Calu3 (cell line): ENCODE results near the gene E2F8. TPM values are rescaled to one million over a fixed set of nuclear protein-coding genes. Genes with fewer than 3 reads are reported as not detected.

Source experiments
- BruUV-seq: library from RNA; stranded (reverse); fragments of 400-500 nt; replicated peaks from 2 replicates; lab custom pipeline; 2021; lab: Mats Ljungman, UMichigan
- CTCF ChIA-PET: fragments of 300-600 bp; sonication (Branson Sonifier 250); formaldehyde crosslinking; loops from one replicate; lab custom pipeline; 2022; ENCODE audit warnings: antibody characterized with exemption; lab: Charles Lee
- DNase-seq: peaks from one replicate; pipeline ENCODE4 v3.0.0; 2022
- H3K27ac Mint-ChIP-seq: one replicate; pipeline ENCODE4 v1.8.0; 2022; ENCODE audit warnings: mixed read lengths; ENCODE audit not compliant: unreplicated experiment
- H3K27me3 Mint-ChIP-seq: one replicate; pipeline ENCODE4 v1.8.0; 2022; ENCODE audit warnings: mixed read lengths; ENCODE audit not compliant: unreplicated experiment
- H3K36me3 Mint-ChIP-seq: one replicate; pipeline ENCODE4 v1.8.0; 2022; ENCODE audit warnings: mild to moderate bottlenecking, moderate library complexity, mixed read lengths; ENCODE audit not compliant: insufficient read depth, unreplicated experiment
- H3K4me1 Mint-ChIP-seq: one replicate; pipeline ENCODE4 v1.8.0; 2022; ENCODE audit warnings: mild to moderate bottlenecking, low read depth, mixed read lengths; ENCODE audit not compliant: unreplicated experiment
- H3K4me3 Mint-ChIP-seq: one replicate; pipeline ENCODE4 v1.8.0; 2022; ENCODE audit warnings: mild to moderate bottlenecking, low read depth, moderate library complexity, mixed read lengths; ENCODE audit not compliant: unreplicated experiment
- H3K9me3 Mint-ChIP-seq: one replicate; pipeline ENCODE4 v1.8.0; 2022; ENCODE audit warnings: low read depth, mixed read lengths; ENCODE audit not compliant: unreplicated experiment
- CTCF ChIP-seq: fragments of 200-600 bp; IDR thresholded peaks from one replicate; pipeline ENCODE4 v1.8.0; 2022; ENCODE audit warnings: antibody characterized with exemption; ENCODE audit not compliant: unreplicated experiment
- intact Hi-C: fragments of 100-400 bp; cut with micrococcal nuclease; formaldehyde crosslinking; loops from one replicate; pipeline ENCODE4 v1.10.0; 2022; ENCODE audit not compliant: unreplicated experiment
- total RNA-seq: library from RNA; stranded (reverse); gene quantifications from 2 replicates; pipeline ENCODE4 v1.2.3, GENCODE V29; 2022

The E2F8 gene
- total RNA-seq, 1 experiment from 2014 or later = 19.7 TPM

GRCh38 chr11:19194620-19195308 lies 46.0 kb downstream of the E2F8 start:
- DNase-seq = no peak
- BruUV-seq = no TSS peak
- intact Hi-C loops = no loop called here
- Mint-ChIP-seq H3K4me3 (no peak overlapping the region), H3K27ac (no peak overlapping the region), H3K27me3 (peaks cover 10% of the 10 kb centered on the region), H3K36me3 (no peaks in the 10 kb centered on the region), H3K4me1 (peaks cover 6% of the 10 kb centered on the region), H3K9me3 (no peaks in the 10 kb centered on the region)
- TF ChIP-seq CTCF = no peak
- CTCF ChIA-PET = no interaction called here

GRCh38 chr11:19193916-19194315 lies 46.8 kb downstream of the E2F8 start:
- no TSS peak for BruUV-seq
- no peak for DNase-seq
- no peaks in the 10 kb centered on the region for H3K9me3 Mint-ChIP-seq
- TF ChIP-seq CTCF = no peak
- H3K4me3 Mint-ChIP-seq = no peak overlapping the region
- CTCF ChIA-PET = no interaction called here
- H3K36me3 Mint-ChIP-seq = no peaks in the 10 kb centered on the region
- intact Hi-C loops = no loop called here
- no peak overlapping the region for H3K27ac Mint-ChIP-seq
- H3K27me3 Mint-ChIP-seq = peaks cover 10% of the 10 kb centered on the region
- H3K4me1 Mint-ChIP-seq = no peaks in the 10 kb centered on the region

GRCh38 chr11:19191530-19192169 lies 49.1 kb downstream of the E2F8 start:
- DNase-seq = no peak
- Mint-ChIP-seq H3K27ac (no peak overlapping the region), H3K27me3 (peaks cover under 1% of the 10 kb centered on the region), H3K36me3 (no peaks in the 10 kb centered on the region), H3K4me3 (no peak overlapping the region), H3K9me3 (no peaks in the 10 kb centered on the region), H3K4me1 (no peaks in the 10 kb centered on the region)
- CTCF ChIA-PET = no interaction called here
- intact Hi-C loops = no loop called here
- BruUV-seq = no TSS peak
- no peak for TF ChIP-seq CTCF

GRCh38 chr11:19187833-19188258 lies 52.9 kb downstream of the E2F8 start:
- BruUV-seq = no TSS peak
- H3K27ac Mint-ChIP-seq = no peak overlapping the region
- no peak for DNase-seq
- H3K9me3 Mint-ChIP-seq = no peaks in the 10 kb centered on the region
- no peaks in the 10 kb centered on the region for H3K27me3 Mint-ChIP-seq
- H3K36me3 Mint-ChIP-seq = no peaks in the 10 kb centered on the region
- TF ChIP-seq CTCF = no peak
- no peaks in the 10 kb centered on the region for H3K4me1 Mint-ChIP-seq
- CTCF ChIA-PET = no interaction called here
- intact Hi-C loops = no loop called here
- no peak overlapping the region for H3K4me3 Mint-ChIP-seq
